DND-41 (cell line): ENCODE data around the gene FLOT1.

ENCODE experiments used
- ATAC-seq: fragments of 200-7000 bp; cut with Tn5 transposase; 3 replicates; pipeline ENCODE4 v1.9.1; 2021; ENCODE audit warnings: low read depth; ENCODE audit not compliant: insufficient read depth
- DNase-seq: peaks from one replicate; pipeline ENCODE4 v3.0.0-alpha.2; 2020
- H2AFZ ChIP-seq: 2 replicates; pipeline ENCODE4 v1.6.0; 2012; ENCODE audit warnings: low read depth, low read length
- H3K27ac ChIP-seq: 2 replicates; pipeline ENCODE4 v1.5.1; 2012; ENCODE audit warnings: low read length, inconsistent platforms
- H3K27me3 ChIP-seq: fragments of 200-600 bp; sonication (generic); 2 replicates; pipeline ENCODE4 v1.6.0; 2012; ENCODE audit warnings: low read length, mild to moderate bottlenecking, inconsistent platforms; ENCODE audit not compliant: insufficient read depth, poor library complexity
- H3K36me3 ChIP-seq: 2 replicates; pipeline ENCODE4 v1.5.1; 2012; ENCODE audit warnings: low read length, inconsistent platforms; ENCODE audit not compliant: insufficient read depth
- H3K4me1 ChIP-seq: 2 replicates; pipeline ENCODE4 v1.5.1; 2012; ENCODE audit warnings: mild to moderate bottlenecking, low read length; ENCODE audit not compliant: insufficient read depth
- H3K4me2 ChIP-seq: 2 replicates; pipeline ENCODE4 v1.6.0; 2012; ENCODE audit warnings: mild to moderate bottlenecking, moderate library complexity, low read length, inconsistent platforms; ENCODE audit not compliant: insufficient read depth
- H3K4me3 ChIP-seq, 2 experiments: fragments of 200-600 bp in 1 of 2; shearing (Covaris generic) in 1 of 2; 2 replicates each; pipeline ENCODE4 v1.5.1; 2012 to 2016; ENCODE audit warnings: inconsistent platforms in 2 of 2, low read length in 2 of 2, mild to moderate bottlenecking in 2 of 2, low read depth in 1 of 2, moderate library complexity in 1 of 2
- H3K79me2 ChIP-seq: 2 replicates; pipeline ENCODE4 v1.6.0; 2012; ENCODE audit warnings: low read length, inconsistent platforms; ENCODE audit not compliant: insufficient read depth
- H3K9ac ChIP-seq: 2 replicates; pipeline ENCODE4 v1.6.0; 2012; ENCODE audit warnings: low read depth, mild to moderate bottlenecking, inconsistent platforms, low read length, moderate library complexity
- H3K9me3 ChIP-seq: 2 replicates; pipeline ENCODE4 v1.5.1; 2012; ENCODE audit warnings: low read length, moderate library complexity, mild to moderate bottlenecking, inconsistent platforms; ENCODE audit not compliant: insufficient read depth, severe bottlenecking
- H4K20me1 ChIP-seq: 2 replicates; pipeline ENCODE4 v1.6.0; 2012; ENCODE audit warnings: low read length; ENCODE audit not compliant: insufficient read depth
- CTCF ChIP-seq: IDR thresholded peaks from 2 replicates; pipeline ENCODE4 v1.5.1; 2012; ENCODE audit warnings: borderline replicate concordance, low read length, moderate library complexity, mild to moderate bottlenecking; ENCODE audit not compliant: poor library complexity, severe bottlenecking; ENCODE audit errors: extremely low read depth
- EZH2 ChIP-seq: IDR thresholded peaks from 3 replicates; pipeline ENCODE4 v1.6.1; 2012; ENCODE audit warnings: borderline replicate concordance, low read depth, mild to moderate bottlenecking, moderate library complexity, low read length, inconsistent platforms; ENCODE audit not compliant: severe bottlenecking

Gene FLOT1

GRCh38 chr6:30700340-30700739 is 42.1 kb downstream of the FLOT1 start:
- no peak for DNase-seq
- no peaks in the 10 kb centered on the region for H3K27me3 ChIP-seq
- no peak for ATAC-seq
- no peak overlapping the region for H2AFZ ChIP-seq
- no peaks in the 10 kb centered on the region for H4K20me1 ChIP-seq
- no peak overlapping the region for H3K9ac ChIP-seq
- no peaks in the 10 kb centered on the region for H3K4me1 ChIP-seq
- TF ChIP-seq EZH2 (no peak), CTCF (no peak)
- no peak overlapping the region for H3K27ac ChIP-seq
- no peak overlapping the region for H3K4me3 ChIP-seq
- H3K4me2 ChIP-seq = no peak overlapping the region
- H3K9me3 ChIP-seq = no peaks in the 10 kb centered on the region
- H3K79me2 ChIP-seq = no peaks in the 10 kb centered on the region
- H3K36me3 ChIP-seq = peaks cover 38% of the 10 kb centered on the region

GRCh38 chr6:30696432-30696831 is 46.1 kb downstream of the FLOT1 start:
- H3K36me3 ChIP-seq = peaks cover 6% of the 10 kb centered on the region
- ATAC-seq (no peak), DNase-seq (no peak)
- no peak overlapping the region for H3K4me2 ChIP-seq
- TF ChIP-seq CTCF = no peak
- TF ChIP-seq EZH2 = no peak
- no peaks in the 10 kb centered on the region for H3K79me2 ChIP-seq
- no peaks in the 10 kb centered on the region for H3K9me3 ChIP-seq
- peaks cover 3% of the 10 kb centered on the region for H3K4me1 ChIP-seq
- no peak overlapping the region for H3K27ac ChIP-seq
- no peak overlapping the region for H3K9ac ChIP-seq
- H2AFZ ChIP-seq = no peak overlapping the region
- H4K20me1 ChIP-seq = no peaks in the 10 kb centered on the region
- no peak overlapping the region for H3K4me3 ChIP-seq
- H3K27me3 ChIP-seq = no peaks in the 10 kb centered on the region

GRCh38 chr6:30691208-30691847 is 51.2 kb downstream of the FLOT1 start:
- no peaks in the 10 kb centered on the region for H3K9me3 ChIP-seq
- H3K4me1 ChIP-seq = peaks cover 45% of the 10 kb centered on the region
- H3K27ac ChIP-seq = peak overlapping the region; percentile 92
- DNase-seq (no peak), ATAC-seq (no peak)
- H3K27me3 ChIP-seq = no peaks in the 10 kb centered on the region
- H4K20me1 ChIP-seq = 0 out of 2 replicates have a peak, but pooled peaks cover 4% of the 10 kb centered on the region
- TF ChIP-seq EZH2 (no peak), CTCF (no peak)
- peak overlapping the region; percentile 72 for H3K9ac ChIP-seq
- H3K79me2 ChIP-seq = peaks cover 40% of the 10 kb centered on the region
- 0 out of 2 replicates have a peak, but pooled peaks cover 3% of the 10 kb centered on the region for H3K36me3 ChIP-seq
- peak overlapping the region; percentile 85 to 87 for H3K4me3 ChIP-seq
- H2AFZ ChIP-seq = peak overlapping the region; percentile 98
- peak overlapping the region; percentile 87 for H3K4me2 ChIP-seq
